Ectodermal cell (in vitro differentiated cells): ENCODE measurements around the gene CDC42.

Source experiments
- H3K27ac ChIP-seq: 2 replicates; pipeline ENCODE4 v1.7.0; 2013; ENCODE audit warnings: mild to moderate bottlenecking, low read depth, low read length; ENCODE audit not compliant: insufficient read depth, poor library complexity, severe bottlenecking
- H3K27me3 ChIP-seq: 2 replicates; pipeline ENCODE4 v1.7.0; 2013; ENCODE audit warnings: mild to moderate bottlenecking, low read length; ENCODE audit not compliant: insufficient read depth, control insufficient read depth, poor library complexity, severe bottlenecking
- H3K36me3 ChIP-seq: one replicate; pipeline ENCODE4 v1.7.0; 2013; ENCODE audit warnings: low read length; ENCODE audit not compliant: control insufficient read depth, insufficient read depth
- H3K4me1 ChIP-seq: one replicate; pipeline ENCODE4 v1.7.0; 2013; ENCODE audit warnings: low read length; ENCODE audit not compliant: control insufficient read depth, insufficient read depth
- H3K4me3 ChIP-seq: 2 replicates; pipeline ENCODE4 v1.7.0; 2013; ENCODE audit warnings: low read depth, low read length, control low read depth; ENCODE audit not compliant: insufficient read depth
- H3K9me3 ChIP-seq: 2 replicates; pipeline ENCODE4 v1.7.0; 2013; ENCODE audit warnings: mild to moderate bottlenecking, low read length, moderate library complexity; ENCODE audit not compliant: control insufficient read depth
- WGBS, 2 experiments: methylation state at CpG; one replicate each; pipeline ENCODE4 v1.1.7; 2013; ENCODE audit warnings: missing lambda C conversion rate in 2 of 2; 5-methylcytosine and 5-hydroxymethylcytosine counted together

The CDC42 gene

GRCh38 chr1:22133247-22133930 is 80.9 kb downstream of the CDC42 start:
- Histone ChIP-seq H3K4me3 (no peak overlapping the region), H3K36me3 (no peaks in the 10 kb centered on the region), H3K27ac (no peak overlapping the region), H3K27me3 (peaks cover 4% of the 10 kb centered on the region), H3K4me1 (peaks cover 30% of the 10 kb centered on the region), H3K9me3 (no peaks in the 10 kb centered on the region)
- 53 to 54% methylated on average over 16 of the region's 16 CpGs for WGBS, 2 experiments

- no peak overlapping the region for H3K27ac ChIP-seq
- H3K27me3 ChIP-seq, result peaks cover 4% of the 10 kb centered on the region
- H3K9me3 ChIP-seq, result no peaks in the 10 kb centered on the region
- H3K4me3 ChIP-seq, result no peak overlapping the region
- H3K4me1 ChIP-seq, result peaks cover 32% of the 10 kb centered on the region
- H3K36me3 ChIP-seq, result no peaks in the 10 kb centered on the region
- 21 to 25% methylated on average over 15 of the region's 15 CpGs for WGBS, 2 experiments
These were observed 81.4 kb downstream of the CDC42 start for GRCh38 chr1:22133931-22134324.

GRCh38 chr1:22137004-22137720 is 84.7 kb downstream of the CDC42 start:
- Histone ChIP-seq H3K36me3 (no peaks in the 10 kb centered on the region), H3K4me1 (peaks cover 56% of the 10 kb centered on the region), H3K27me3 (peaks cover 27% of the 10 kb centered on the region), H3K27ac (no peak overlapping the region), H3K4me3 (no peak overlapping the region), H3K9me3 (no peaks in the 10 kb centered on the region)
- 38 to 43% methylated on average over 16 of the region's 16 CpGs for WGBS, 2 experiments

- peaks cover 34% of the 10 kb centered on the region for H3K27me3 ChIP-seq
- WGBS, 2 experiments, result 90 to 93% methylated on average over 15 of the region's 15 CpGs
These were observed 86.6 kb downstream of the CDC42 start for GRCh38 chr1:22139066-22139594.

GRCh38 chr1:22139817-22140216 is 87.3 kb downstream of the CDC42 start:
- Histone ChIP-seq H3K27me3 (peaks cover 41% of the 10 kb centered on the region), H3K9me3 (no peaks in the 10 kb centered on the region), H3K4me1 (peaks cover 44% of the 10 kb centered on the region), H3K4me3 (no peak overlapping the region), H3K27ac (no peak overlapping the region), H3K36me3 (no peaks in the 10 kb centered on the region)
- 88 to 92% methylated on average over 12 of the region's 12 CpGs for WGBS, 2 experiments

More at GRCh38 chr1:22139066-22139594, 86.6 kb downstream of the CDC42 start:
- Histone ChIP-seq H3K27ac (no peak overlapping the region), H3K4me1 (peaks cover 47% of the 10 kb centered on the region), H3K9me3 (no peaks in the 10 kb centered on the region), H3K4me3 (no peak overlapping the region), H3K36me3 (no peaks in the 10 kb centered on the region)
